SK-N-DZ (cell line): ENCODE data around the gene BLZF1. TPM values are rescaled to one million over a fixed set of nuclear protein-coding genes. Genes with fewer than 3 reads are reported as not detected.
"Not testable (repeated sequence)": the region's sequence is repeated elsewhere in the genome, so short reads cannot be mapped to it uniquely, and the experiment has no call there.

Experiments used
- DNase-seq: peaks from one replicate; pipeline ENCODE4 v3.0.0-alpha.2; 2015; ENCODE audit warnings: low spot score
- polyA plus RNA-seq, 2 experiments: library from polyadenylated mRNA; depleted of rRNA; stranded (reverse); fragments of >200 nt; gene quantifications; 2 replicates each; pipeline ENCODE4 v1.2.3, GENCODE V29; 2014

Gene BLZF1
- polyA plus RNA-seq (2014; cell fraction: cytosol; rRNA removed) = 8.4 and 11.6 TPM in 2 replicates
- 17.0 and 19.7 TPM in 2 replicates for polyA plus RNA-seq (2014; cell fraction: nucleus; rRNA removed)

GRCh38 chr1:169367686-169368405, at the start of gene BLZF1, which contains the start of gene NME7:
Gene BLZF1, plus strand, starts transcription at chr1:169368195. Its CDS starts 1,328 bp downstream, at chr1:169369523.
Gene NME7, minus strand, starts transcription at chr1:169367797. Its CDS starts 87 bp downstream, at chr1:169367710.
- peak; percentile 95 for DNase-seq

GRCh38 chr1:169318536-169319244, 49.3 kb upstream of the BLZF1 start:
- no peak for DNase-seq

GRCh38 chr1:169321539-169321938, 46.5 kb upstream of the BLZF1 start:
- DNase-seq = no peak

GRCh38 chr1:169322138-169322537, 45.9 kb upstream of the BLZF1 start:
- no peak for DNase-seq

GRCh38 chr1:169325117-169325516, 42.9 kb upstream of the BLZF1 start:
- DNase-seq = no peak

- DNase-seq = no peak
Observed at GRCh38 chr1:169326261-169326955, 41.6 kb upstream of the BLZF1 start.

GRCh38 chr1:169326956-169327268, 41.1 kb upstream of the BLZF1 start:
- no peak for DNase-seq

- no peak for DNase-seq
Observed at GRCh38 chr1:169327875-169328274, 40.1 kb upstream of the BLZF1 start.

- no peak for DNase-seq
Observed at GRCh38 chr1:169329383-169329782, 38.6 kb upstream of the BLZF1 start.

GRCh38 chr1:169330927-169331326, 37.1 kb upstream of the BLZF1 start:
- no peak for DNase-seq

- DNase-seq = not testable (repeated sequence)
Observed at GRCh38 chr1:169334727-169335126, 33.3 kb upstream of the BLZF1 start.

- not testable (repeated sequence) for DNase-seq
Observed at GRCh38 chr1:169336947-169337715, 30.9 kb upstream of the BLZF1 start.

GRCh38 chr1:169338617-169339016, 29.4 kb upstream of the BLZF1 start:
- DNase-seq = no peak

GRCh38 chr1:169339773-169340172, 28.2 kb upstream of the BLZF1 start:
- no peak for DNase-seq

GRCh38 chr1:169340882-169341281, 27.1 kb upstream of the BLZF1 start:
- DNase-seq = no peak

GRCh38 chr1:169342096-169342495, 25.9 kb upstream of the BLZF1 start:
- DNase-seq = not testable (repeated sequence)

GRCh38 chr1:169345511-169345910, 22.5 kb upstream of the BLZF1 start:
- no peak for DNase-seq

GRCh38 chr1:169346036-169346589, 21.9 kb upstream of the BLZF1 start:
- DNase-seq = no peak

GRCh38 chr1:169347688-169348382, 20.2 kb upstream of the BLZF1 start:
- no peak for DNase-seq

GRCh38 chr1:169348383-169349036, 19.5 kb upstream of the BLZF1 start:
- DNase-seq = peak; percentile 31
